HG03139 (cell line): ENCODE measurements around the gene CCDC81.
A peak's percentile ranks its signal among the peaks of the same experiment; 100 is the strongest.
"Not testable (repeated sequence)": the region's sequence is repeated elsewhere in the genome, so short reads cannot be mapped to it uniquely, and the experiment has no call there.

Source experiments
- ATAC-seq: cut with Tn5 transposase; IDR thresholded peaks from one replicate; pipeline ENCODE4 v1.9.1; 2021; ENCODE audit not compliant: unreplicated experiment

CCDC81 gene

GRCh38 chr11:86386746-86387145 lies 12.1 kb downstream of the CCDC81 start:
- ATAC-seq, result no peak

- ATAC-seq, result no peak
These were observed 13.5 kb downstream of the CCDC81 start for GRCh38 chr11:86388198-86388597.

- no peak for ATAC-seq
These were observed 15.8 kb downstream of the CCDC81 start for GRCh38 chr11:86390487-86390886.

GRCh38 chr11:86395061-86395551 lies 20.4 kb downstream of the CCDC81 start:
- ATAC-seq, result no peak

DNA sequence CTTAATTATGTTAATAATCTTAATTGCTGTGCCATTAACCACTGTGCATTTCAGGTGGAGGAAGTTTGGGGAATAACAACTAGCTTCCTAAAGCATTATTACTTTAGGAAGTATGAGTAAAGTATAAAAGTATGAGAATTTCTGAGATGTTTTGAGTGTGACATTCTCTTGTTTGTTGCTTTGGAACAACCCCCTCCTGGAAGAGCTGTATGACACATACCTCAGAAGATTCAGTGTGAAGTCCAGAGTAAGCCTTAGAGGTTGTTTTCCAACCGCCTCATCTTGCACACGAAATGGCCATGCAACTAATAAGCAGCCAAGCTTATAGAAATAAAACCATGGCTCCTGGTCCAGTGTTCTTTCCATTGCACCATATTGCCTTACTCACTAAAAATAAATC lies 21.7 kb downstream of the CCDC81 start:
- ATAC-seq, result no peak

GRCh38 chr11:86397351-86397750 lies 22.7 kb downstream of the CCDC81 start:
- no peak for ATAC-seq

DNA sequence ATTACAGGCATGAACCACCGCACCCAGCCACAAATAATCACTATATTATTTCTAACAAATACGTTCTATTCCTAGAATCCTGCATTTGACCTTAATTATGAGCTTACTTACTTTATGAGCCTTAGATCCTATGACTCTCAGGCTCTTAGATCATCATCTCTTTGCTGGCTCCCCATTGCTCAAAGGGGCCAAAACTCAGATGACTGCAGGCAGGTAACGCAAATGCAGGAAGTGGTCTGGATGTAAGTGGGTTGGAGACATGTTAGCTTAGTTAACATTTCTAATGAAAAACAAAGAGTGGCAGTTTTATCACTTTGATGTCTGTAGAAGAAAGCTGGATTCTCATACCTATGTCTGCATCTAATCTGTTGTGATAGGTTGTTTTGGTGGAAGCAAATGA lies 23.4 kb downstream of the CCDC81 start:
- ATAC-seq, result no peak

- ATAC-seq, result no peak
These were observed 28.8 kb downstream of the CCDC81 start for GRCh38 chr11:86403458-86403857.

- no peak for ATAC-seq
These were observed 34.2 kb downstream of the CCDC81 start for GRCh38 chr11:86408845-86409244.

GRCh38 chr11:86414032-86414431 lies 39.3 kb downstream of the CCDC81 start:
- ATAC-seq, result no peak

DNA sequence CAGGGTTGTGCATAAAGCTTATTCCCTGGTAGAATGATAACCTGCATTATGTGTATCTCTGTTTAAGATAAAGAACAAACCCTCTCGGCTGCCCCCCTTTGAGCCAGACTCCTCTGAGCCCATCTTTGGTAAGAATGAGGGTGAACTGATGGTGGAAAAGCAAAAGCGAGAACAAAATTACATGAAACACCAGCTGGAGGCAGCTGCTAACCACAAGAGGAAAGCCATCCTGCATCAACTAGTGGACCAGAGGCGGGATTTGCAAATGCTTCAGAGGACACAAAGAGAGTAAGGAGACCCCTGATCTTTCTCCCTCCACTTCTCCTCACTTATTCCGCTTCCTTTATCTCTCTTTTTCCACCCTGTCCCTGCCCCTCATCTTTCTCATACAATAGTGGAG lies 40.3 kb downstream of the CCDC81 start:
- ATAC-seq, result no peak

GRCh38 chr11:86416494-86416893 lies 41.8 kb downstream of the CCDC81 start:
- ATAC-seq, result no peak

DNA sequence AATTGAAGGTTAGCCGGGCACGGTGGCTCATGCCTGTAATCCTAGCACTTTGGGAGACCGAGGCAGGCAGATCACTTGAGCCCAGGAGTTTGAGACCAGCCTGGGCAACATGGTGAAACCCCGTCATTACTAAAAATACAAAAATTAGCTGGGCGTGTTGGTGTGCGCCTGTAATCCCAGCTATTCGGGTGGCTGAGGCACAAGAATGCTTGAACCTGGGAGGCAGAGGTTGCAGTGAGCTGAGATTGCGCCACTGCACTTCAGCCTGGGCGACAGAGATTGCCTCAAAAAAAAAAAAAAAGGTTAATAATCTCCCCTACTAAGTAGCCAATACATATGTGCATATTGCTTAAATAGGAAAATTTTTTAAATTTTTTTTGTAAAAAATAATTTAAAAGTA lies 42.3 kb downstream of the CCDC81 start:
- ATAC-seq, result not testable (repeated sequence)

DNA sequence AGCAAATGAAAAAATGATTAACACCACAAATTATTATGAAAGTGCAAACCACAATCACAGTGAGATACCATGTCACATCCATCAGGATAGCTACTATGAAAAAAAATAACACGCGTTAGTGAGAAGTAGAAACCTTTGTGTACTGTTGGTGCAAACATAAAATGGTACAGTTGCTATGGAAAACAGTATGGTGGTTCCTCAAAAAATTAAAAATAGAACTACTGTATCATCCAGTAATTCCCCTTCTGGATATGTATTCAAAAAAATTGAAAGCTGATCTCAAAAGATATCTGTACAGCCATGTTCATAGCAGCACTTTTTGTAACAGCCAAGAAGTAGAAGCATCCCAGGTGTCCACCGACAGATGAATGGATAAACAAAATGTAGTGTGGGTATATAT lies 43.4 kb downstream of the CCDC81 start:
- no peak for ATAC-seq

GRCh38 chr11:86418513-86418912 lies 43.8 kb downstream of the CCDC81 start:
- no peak for ATAC-seq

GRCh38 chr11:86418917-86419316 lies 44.2 kb downstream of the CCDC81 start:
- peak; percentile 49 for ATAC-seq

GRCh38 chr11:86421946-86422345 lies 47.3 kb downstream of the CCDC81 start:
- ATAC-seq, result no peak

- no peak for ATAC-seq
These were observed 47.7 kb downstream of the CCDC81 start for GRCh38 chr11:86422371-86422770.

GRCh38 chr11:86423488-86423887 lies 48.8 kb downstream of the CCDC81 start:
- not testable (repeated sequence) for ATAC-seq

DNA sequence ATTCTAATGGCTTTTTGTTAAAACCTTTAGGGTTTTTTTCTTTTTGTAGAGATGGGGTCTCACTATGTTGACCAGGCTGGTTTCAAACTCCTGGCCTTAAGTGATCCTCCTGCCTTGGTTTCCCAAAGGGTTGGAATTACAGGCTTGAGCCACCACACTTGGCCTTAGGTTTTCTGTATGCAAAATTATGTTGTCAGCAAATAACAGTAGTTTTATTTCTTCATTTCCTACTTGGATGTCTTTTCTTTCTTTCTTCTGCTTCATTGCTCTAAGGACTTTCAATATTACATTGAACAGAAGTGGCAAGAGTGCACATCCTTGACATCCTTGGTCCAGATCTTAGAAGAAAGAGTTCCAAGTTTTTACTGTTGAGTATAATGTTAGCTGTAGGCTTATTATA lies 52.8 kb downstream of the CCDC81 start:
- no peak for ATAC-seq

- ATAC-seq, result peak; percentile 61
These were observed 56.6 kb downstream of the CCDC81 start for GRCh38 chr11:86431258-86431657.

GRCh38 chr11:86433361-86434095 lies 58.8 kb downstream of the CCDC81 start:
- ATAC-seq, result not testable (repeated sequence)

- no peak for ATAC-seq
These were observed 61.0 kb downstream of the CCDC81 start for GRCh38 chr11:86435711-86436110.
